Measurements from ENCODE around the gene WNK2.

WNK2 gene

GRCh38 chr9:93256878-93257807 lies 73.2 kb downstream of the WNK2 start:
- DNase-seq: peak in 18 of 42 donors; percentile 1 to 31 (median 8)
- intact Hi-C loops (cut with DNase I): no loop called here

- intact Hi-C loops (cut with DNase I): no loop called here
- peak in 15 of 42 donors; percentile 1 to 31 (median 4) for DNase-seq
These were observed 73.9 kb downstream of the WNK2 start for GRCh38 chr9:93257808-93258331.

- intact Hi-C loops (cut with DNase I): no loop called here
- DNase-seq: peak in 6 of 42 donors; percentile 2 to 10 (median 6)
These were observed 74.5 kb downstream of the WNK2 start for GRCh38 chr9:93258419-93258817.

DNA sequence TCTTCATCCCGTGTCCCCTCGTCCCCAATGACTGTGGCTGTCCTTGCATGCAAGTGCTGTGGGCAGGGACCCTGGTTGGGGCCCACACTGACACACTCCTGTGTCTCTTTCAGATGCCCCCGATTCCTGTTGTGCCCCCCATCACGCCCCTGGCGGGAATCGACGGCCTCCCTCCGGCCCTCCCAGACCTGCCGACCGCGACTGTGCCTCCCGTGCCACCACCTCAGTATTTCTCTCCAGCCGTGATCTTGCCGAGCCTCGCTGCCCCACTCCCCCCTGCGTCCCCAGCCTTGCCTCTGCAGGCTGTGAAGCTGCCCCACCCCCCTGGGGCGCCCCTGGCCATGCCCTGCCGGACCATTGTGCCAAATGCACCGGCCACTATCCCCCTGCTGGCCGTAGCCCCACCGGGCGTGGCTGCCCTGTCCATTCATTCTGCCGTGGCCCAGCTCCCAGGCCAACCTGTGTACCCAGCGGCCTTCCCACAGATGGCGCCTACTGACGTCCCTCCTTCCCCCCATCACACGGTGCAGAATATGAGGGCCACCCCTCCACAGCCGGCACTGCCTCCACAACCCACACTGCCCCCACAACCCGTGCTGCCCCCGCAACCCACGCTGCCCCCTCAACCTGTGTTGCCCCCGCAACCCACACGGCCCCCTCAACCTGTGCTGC lies 75.0 kb downstream of the WNK2 start:
- intact Hi-C loops (cut with DNase I): no loop called here
- DNase-seq: peak in 21 of 42 donors; percentile 1 to 34 (median 9)

GRCh38 chr9:93259490-93260262 lies 75.7 kb downstream of the WNK2 start:
- DNase-seq: peak in 17 of 42 donors; percentile 0 to 33 (median 9)
- intact Hi-C loops (cut with DNase I): no loop called here

DNA sequence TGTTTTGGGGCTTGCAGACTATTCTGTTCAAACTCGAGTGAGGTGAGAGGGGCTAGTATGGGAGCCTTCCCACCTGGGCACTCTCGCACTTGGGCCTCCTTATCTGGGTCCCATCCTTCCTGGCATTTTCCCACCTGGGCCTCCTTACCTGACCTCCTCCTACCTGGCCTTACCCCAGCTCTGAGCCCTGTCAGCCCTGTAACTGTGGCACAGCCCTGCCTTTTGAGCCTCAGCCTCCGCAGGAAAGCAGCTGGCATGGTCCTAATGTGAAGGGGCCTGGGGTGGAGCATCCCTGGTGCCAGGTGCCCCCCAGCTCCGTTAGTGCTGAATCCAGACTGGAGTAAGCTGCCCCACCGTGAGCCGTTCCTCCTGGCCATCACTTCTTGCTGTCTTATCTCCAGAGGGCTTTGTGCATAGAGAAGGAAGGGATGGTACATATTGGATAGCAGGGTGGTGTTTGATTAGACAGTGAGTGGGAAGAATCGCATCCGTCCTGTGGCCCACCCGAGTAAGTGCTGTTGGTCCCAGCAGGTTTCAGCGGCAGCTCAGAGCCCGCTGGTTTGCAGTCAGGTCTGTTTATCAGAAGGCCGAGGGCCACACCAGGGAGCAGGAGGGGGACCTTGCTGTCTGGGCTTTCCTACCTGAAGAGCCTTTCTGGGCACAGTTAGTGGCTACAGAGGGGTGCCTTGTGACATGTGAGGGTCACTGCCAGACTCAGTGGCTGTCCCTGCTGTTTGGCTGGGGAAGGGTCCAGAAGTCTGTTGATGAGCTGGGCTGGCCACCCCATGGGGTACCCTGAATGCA lies 76.5 kb downstream of the WNK2 start:
- DNase-seq: peak in 15 of 42 donors; percentile 1 to 25 (median 7)
- intact Hi-C loops (cut with DNase I): no loop called here

- intact Hi-C loops (cut with DNase I): no loop called here
- DNase-seq: peak in 11 of 42 donors; percentile 1 to 28 (median 7)
These were observed 77.3 kb downstream of the WNK2 start for GRCh38 chr9:93261281-93261680.

DNA sequence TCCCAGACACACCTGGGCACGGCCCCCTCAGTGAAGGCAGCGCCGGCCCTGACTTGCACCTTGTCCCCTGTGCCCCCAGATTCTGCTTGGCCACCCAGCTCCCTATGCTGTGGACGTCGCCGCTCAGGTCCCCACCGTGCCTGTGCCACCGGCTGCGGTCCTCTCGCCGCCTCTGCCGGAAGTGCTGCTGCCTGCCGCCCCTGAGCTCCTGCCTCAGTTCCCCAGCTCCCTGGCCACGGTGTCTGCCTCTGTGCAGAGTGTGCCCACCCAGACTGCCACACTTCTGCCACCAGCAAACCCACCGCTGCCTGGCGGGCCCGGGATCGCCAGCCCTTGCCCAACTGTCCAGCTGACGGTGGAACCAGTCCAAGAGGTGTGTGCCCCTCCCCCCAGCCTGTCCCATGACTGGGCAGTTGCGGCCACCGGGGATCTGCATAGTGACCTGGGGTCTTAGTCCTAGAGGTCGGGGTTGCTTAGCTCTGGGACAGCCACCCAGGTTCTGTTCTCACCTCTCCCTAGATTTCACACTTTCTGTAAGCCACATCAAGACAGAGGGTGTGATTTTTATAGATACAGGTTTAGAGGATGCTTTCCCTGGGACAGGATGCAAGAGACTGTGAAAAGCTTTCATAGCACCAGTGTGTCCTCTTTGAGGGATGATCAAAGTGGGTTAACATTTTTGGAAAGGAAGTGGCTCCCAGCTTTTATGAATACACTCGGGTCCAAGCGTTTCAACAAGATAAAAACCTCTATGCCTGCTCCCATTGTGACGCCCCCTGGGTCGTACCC lies 78.0 kb downstream of the WNK2 start:
- peak in 14 of 42 donors; percentile 4 to 32 (median 14) for DNase-seq
- intact Hi-C loops (cut with DNase I): no loop called here

DNA sequence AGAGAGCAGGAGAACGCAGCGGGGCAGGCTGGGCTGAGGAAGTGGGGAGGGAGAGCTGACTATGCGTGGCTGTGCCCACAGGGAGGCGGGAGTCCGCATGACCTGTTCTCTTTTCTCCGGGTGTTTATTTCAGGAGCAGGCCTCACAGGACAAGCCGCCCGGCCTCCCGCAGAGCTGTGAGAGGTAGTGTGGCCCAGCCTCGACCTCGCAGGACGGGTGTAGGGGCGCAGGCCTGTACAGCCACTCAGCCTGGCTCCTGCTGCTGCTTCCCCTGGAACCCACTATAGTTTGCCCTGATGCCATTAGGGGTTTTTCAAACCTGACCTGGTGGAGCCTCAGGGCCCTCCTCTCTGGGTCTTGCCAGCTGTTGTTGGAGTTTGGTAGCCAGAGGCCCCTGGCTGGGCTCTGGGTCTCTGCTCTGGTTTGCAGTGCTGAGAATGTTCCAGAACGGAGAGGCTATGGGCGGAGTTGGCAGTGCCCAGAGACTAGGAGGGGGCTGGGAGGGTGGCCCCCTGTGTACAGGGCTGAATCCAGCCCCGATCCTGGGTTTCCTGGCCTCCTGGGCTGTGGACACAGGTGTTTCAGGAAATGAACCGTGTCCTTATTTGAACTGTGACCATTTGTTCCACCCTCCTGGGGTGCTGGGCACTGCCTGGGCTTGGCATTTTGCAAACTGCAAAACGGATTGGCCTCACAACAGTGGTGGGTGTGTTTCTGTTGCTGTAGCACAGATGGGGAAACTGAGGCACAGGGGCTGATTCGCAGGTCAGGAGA lies 78.8 kb downstream of the WNK2 start:
- intact Hi-C loops (cut with DNase I): no loop called here
- DNase-seq: peak in 12 of 42 donors; percentile 4 to 29 (median 16)

- intact Hi-C loops (cut with DNase I): no loop called here
- peak in 12 of 42 donors; percentile 1 to 30 (median 18) for DNase-seq
These were observed 79.6 kb downstream of the WNK2 start for GRCh38 chr9:93263334-93264229.

DNA sequence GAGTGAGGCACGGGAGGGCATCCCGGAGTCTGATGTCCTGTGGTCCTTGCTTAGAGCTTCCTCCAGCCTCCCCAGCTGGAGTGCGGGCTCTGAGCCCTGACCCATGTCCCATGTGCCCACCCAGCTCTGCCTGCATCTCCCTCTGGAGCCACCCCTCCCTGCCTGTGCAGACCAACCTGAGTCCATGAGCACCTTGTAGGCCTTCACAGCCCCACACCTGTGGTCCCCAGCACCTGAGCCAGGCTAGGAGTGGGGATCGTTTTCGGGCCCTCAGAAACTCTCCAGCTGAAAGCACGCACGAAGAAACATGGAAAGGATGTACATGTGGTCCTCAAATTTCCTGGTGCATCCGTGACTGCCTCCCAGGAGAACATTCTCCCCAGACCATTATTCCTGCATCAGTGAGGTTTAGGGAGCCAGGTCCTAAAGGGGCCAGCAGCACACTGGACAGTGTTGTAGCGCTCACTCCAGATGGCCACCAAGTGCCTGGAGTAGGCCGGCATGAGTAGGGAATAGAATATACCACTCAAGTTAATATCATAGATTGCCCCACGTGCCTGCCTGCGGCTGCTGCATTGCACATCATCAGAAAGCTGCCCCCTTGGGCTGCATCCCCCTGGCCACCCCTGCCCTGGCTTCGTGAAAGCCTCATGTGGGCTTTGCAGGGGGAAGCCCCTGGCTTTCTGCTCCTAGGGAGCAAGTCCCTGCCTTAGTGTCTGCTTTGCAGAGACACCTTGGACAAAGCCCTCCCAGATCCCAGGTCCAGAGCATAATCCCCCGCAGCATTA lies 80.6 kb downstream of the WNK2 start:
- DNase-seq: peak in 12 of 42 donors; percentile 0 to 32 (median 6)
- intact Hi-C loops (cut with DNase I): no loop called here

DNA sequence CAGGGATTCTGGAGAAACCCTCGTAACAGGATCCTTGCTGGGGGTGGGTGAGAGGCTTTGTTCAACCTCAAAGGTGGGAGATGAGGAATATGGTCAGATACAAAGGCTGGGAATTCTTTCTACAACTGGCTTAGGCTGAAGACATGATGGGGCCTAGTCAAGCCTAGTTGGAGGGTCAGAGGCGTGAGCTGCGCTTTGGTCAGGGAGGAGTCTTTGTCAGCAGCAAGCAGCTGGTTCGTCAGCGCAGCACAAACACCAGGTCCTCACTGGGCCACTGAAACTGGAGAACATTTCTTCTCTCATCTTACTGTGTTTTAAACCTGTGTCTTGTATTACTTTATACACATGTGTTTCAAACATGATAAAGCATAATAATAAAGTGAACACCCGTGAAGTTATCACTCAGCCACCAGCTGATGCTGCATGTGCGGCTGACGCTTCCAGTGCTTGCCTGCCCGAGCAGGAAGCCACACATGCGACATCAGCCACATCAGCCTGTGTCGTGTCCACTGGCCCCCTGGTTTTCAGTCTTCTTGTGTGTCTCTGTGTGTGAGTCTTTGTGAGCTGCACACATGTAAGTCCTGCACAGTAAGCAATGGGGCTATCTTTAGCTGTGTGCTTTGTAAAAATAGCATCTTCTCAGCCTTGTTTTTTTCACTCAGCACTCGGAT lies 81.5 kb downstream of the WNK2 start:
- intact Hi-C loops (cut with DNase I): no loop called here
- DNase-seq: peak in 10 of 42 donors; percentile 3 to 31 (median 8)

DNA sequence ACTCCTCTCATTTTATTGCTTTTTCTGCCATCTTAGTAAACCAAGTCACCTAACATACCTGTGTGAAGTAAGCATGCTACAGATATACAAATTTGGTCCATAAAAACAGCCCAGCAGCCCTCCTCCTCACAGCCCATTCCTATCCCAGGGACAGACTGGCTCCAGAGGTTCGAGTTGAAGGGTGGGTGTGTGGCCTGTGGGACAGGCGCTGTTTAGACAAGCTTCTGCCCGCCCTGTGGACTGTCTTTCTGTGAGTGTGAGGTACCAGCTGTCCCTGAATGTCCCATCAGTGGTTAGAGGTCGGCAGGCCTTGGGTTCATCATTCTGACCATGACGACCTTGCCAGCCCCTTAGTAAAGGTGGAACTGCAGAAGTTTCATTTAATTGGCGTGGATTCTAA lies 82.0 kb downstream of the WNK2 start:
- intact Hi-C loops (cut with DNase I): no loop called here
- DNase-seq: peak in 5 of 42 donors; percentile 2 to 29 (median 14)

DNA sequence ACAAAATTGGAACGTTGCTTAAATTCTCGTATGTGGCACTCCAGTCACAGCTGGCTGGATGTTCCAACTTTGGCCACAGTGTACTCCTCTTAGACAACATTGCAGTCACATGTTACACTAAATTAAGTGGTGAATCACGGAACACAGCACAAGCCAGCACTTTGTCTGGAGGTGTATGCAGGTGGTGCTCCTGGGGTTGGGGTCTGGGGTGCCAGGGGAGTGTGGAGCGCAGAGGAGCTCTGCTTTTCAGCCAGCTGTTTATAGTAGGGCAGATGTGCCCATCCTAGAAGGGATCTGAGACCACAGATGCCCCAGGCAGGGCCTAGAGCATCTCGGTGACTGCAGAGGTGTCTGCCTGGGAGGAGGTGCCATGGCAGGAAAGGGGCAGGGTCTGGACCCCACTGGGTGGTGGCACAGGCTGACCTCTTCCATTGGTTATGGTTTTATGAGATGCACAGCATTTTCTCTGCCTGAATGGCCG lies 82.6 kb downstream of the WNK2 start:
- intact Hi-C loops (cut with DNase I): no loop called here
- peak in 7 of 42 donors; percentile 2 to 24 (median 15) for DNase-seq
